H9 (cell line): ENCODE measurements around the gene ATP5PB. TPM values are rescaled to one million over a fixed set of nuclear protein-coding genes. Genes with fewer than 3 reads are reported as not detected.

Experiments used
- DNase-seq: peaks from one replicate; pipeline ENCODE4 v3.0.0-alpha.2; 2017
- H2AFZ ChIP-seq: one replicate; pipeline ENCODE4 v1.6.1; 2013; ENCODE audit warnings: mild to moderate bottlenecking, low read length, control low read depth, moderate library complexity
- H2AK5ac ChIP-seq: 2 replicates; pipeline ENCODE4 v1.6.1; 2013; ENCODE audit warnings: low read length, control low read depth, mixed read lengths; ENCODE audit not compliant: insufficient read length
- H2BK120ac ChIP-seq: one replicate; pipeline ENCODE4 v1.6.1; 2013; ENCODE audit warnings: low read depth, mild to moderate bottlenecking, low read length, control low read depth, inconsistent platforms; ENCODE audit not compliant: poor library complexity, severe bottlenecking
- H2BK12ac ChIP-seq: 2 replicates; pipeline ENCODE4 v1.6.1; 2013; ENCODE audit warnings: low read length, control low read depth, mixed read lengths, low read depth; ENCODE audit not compliant: insufficient read length
- H2BK15ac ChIP-seq: 2 replicates; pipeline ENCODE4 v1.6.1; 2013; ENCODE audit warnings: low read depth, low read length, control low read depth
- H2BK20ac ChIP-seq: one replicate; pipeline ENCODE4 v1.6.1; 2013; ENCODE audit warnings: low read depth, mild to moderate bottlenecking, low read length, control low read depth, inconsistent platforms; ENCODE audit not compliant: poor library complexity, severe bottlenecking
- H2BK5ac ChIP-seq: 2 replicates; pipeline ENCODE4 v1.6.1; 2013; ENCODE audit warnings: low read length, control low read depth, mixed read lengths; ENCODE audit not compliant: insufficient read length
- H3K14ac ChIP-seq: 2 replicates; pipeline ENCODE4 v1.6.1; 2013; ENCODE audit warnings: low read length, control low read depth; ENCODE audit not compliant: insufficient read depth
- H3K18ac ChIP-seq: 2 replicates; pipeline ENCODE4 v1.6.1; 2013; ENCODE audit warnings: low read depth, mild to moderate bottlenecking, mixed read lengths, low read length, control low read depth; ENCODE audit not compliant: insufficient read length
- H3K23ac ChIP-seq: 2 replicates; pipeline ENCODE4 v1.6.1; 2013; ENCODE audit warnings: low read length, control low read depth, mixed read lengths, low read depth; ENCODE audit not compliant: insufficient read length
- H3K23me2 ChIP-seq: 2 replicates; pipeline ENCODE4 v1.6.1; 2013; ENCODE audit warnings: low read depth, mild to moderate bottlenecking, mixed read lengths, low read length, control low read depth; ENCODE audit not compliant: insufficient read length, poor library complexity, severe bottlenecking
- H3K27ac ChIP-seq: 2 replicates; pipeline ENCODE4 v1.5.1; 2013; ENCODE audit warnings: low read length, control low read depth, mixed read lengths, low read depth; ENCODE audit not compliant: insufficient read length
- H3K27me3 ChIP-seq: 2 replicates; pipeline ENCODE4 v1.6.1; 2013; ENCODE audit warnings: low read length, control low read depth, inconsistent platforms; ENCODE audit not compliant: insufficient read depth
- H3K4ac ChIP-seq: 2 replicates; pipeline ENCODE4 v1.6.1; 2013; ENCODE audit warnings: low read depth, mild to moderate bottlenecking, control low read depth, inconsistent platforms, low read length, moderate library complexity
- H3K4me1 ChIP-seq: 2 replicates; pipeline ENCODE4 v1.6.1; 2013; ENCODE audit warnings: low read length, control low read depth, inconsistent platforms; ENCODE audit not compliant: insufficient read depth
- H3K4me2 ChIP-seq: 2 replicates; pipeline ENCODE4 v1.6.1; 2013; ENCODE audit warnings: low read length, control low read depth, mixed read lengths; ENCODE audit not compliant: insufficient read length, insufficient read depth
- H3K56ac ChIP-seq: 2 replicates; pipeline ENCODE4 v1.6.1; 2013; ENCODE audit warnings: low read depth, mild to moderate bottlenecking, mixed read lengths, low read length, control low read depth; ENCODE audit not compliant: insufficient read length
- H3K79me1 ChIP-seq: 2 replicates; pipeline ENCODE4 v1.6.1; 2013; ENCODE audit warnings: low read depth, mild to moderate bottlenecking, moderate library complexity, low read length, control low read depth, inconsistent platforms; ENCODE audit not compliant: insufficient read depth, poor library complexity, severe bottlenecking
- H3K79me2 ChIP-seq: 2 replicates; pipeline ENCODE4 v1.6.1; 2013; ENCODE audit warnings: low read length, control low read depth, inconsistent platforms; ENCODE audit not compliant: insufficient read depth
- H3K9ac ChIP-seq: 2 replicates; pipeline ENCODE4 v1.6.1; 2013; ENCODE audit warnings: low read length, control low read depth, mixed read lengths; ENCODE audit not compliant: insufficient read length; ENCODE audit errors: extremely low read depth
- H3K9me3 ChIP-seq: one replicate; pipeline ENCODE4 v1.6.1; 2013; ENCODE audit warnings: low read depth, low read length, inconsistent platforms; ENCODE audit not compliant: control insufficient read depth
- H3T11ph ChIP-seq: one replicate; pipeline ENCODE4 v1.6.1; 2013; ENCODE audit warnings: mild to moderate bottlenecking, low read length, control low read depth, inconsistent platforms
- H4K20me1 ChIP-seq: one replicate; pipeline ENCODE4 v1.6.1; 2013; ENCODE audit not compliant: control insufficient read depth, insufficient read length, insufficient read depth
- H4K5ac ChIP-seq: 2 replicates; pipeline ENCODE4 v1.6.1; 2013; ENCODE audit warnings: low read depth, mild to moderate bottlenecking, mixed read lengths, low read length, control low read depth; ENCODE audit not compliant: insufficient read length
- H4K8ac ChIP-seq: replicated peaks from 2 replicates; pipeline ENCODE4 v1.6.1; 2013; ENCODE audit warnings: low read length, control low read depth, mixed read lengths, low read depth; ENCODE audit not compliant: insufficient read length
- H4K91ac ChIP-seq: 2 replicates; pipeline ENCODE4 v1.6.1; 2013; ENCODE audit warnings: low read depth, mild to moderate bottlenecking, moderate library complexity, mixed read lengths, low read length, control low read depth; ENCODE audit not compliant: insufficient read length
- H3K27ac Mint-ChIP-seq, 3 experiments: 2 replicates in 2 of 3; 3 replicates in 1 of 3; pipeline ENCODE4 v1.8.0; 2020 to 2021; ENCODE audit warnings: mixed read lengths in 3 of 3, mild to moderate bottlenecking in 1 of 3, moderate library complexity in 1 of 3
- H3K27me3 Mint-ChIP-seq: 2 replicates; pipeline ENCODE4 v1.8.0; 2021; ENCODE audit warnings: low read depth, mild to moderate bottlenecking, moderate library complexity, mixed read lengths
- H3K36me3 Mint-ChIP-seq, 3 experiments: 2 replicates in 2 of 3; 3 replicates in 1 of 3; pipeline ENCODE4 v1.8.0; 2020 to 2021; ENCODE audit warnings: low read depth in 3 of 3, mixed read lengths in 3 of 3; ENCODE audit not compliant: insufficient read depth in 1 of 3
- H3K4me1 Mint-ChIP-seq, 2 experiments: 2 replicates each; pipeline ENCODE4 v1.8.0; 2020; ENCODE audit warnings: mixed read lengths in 2 of 2
- H3K4me3 Mint-ChIP-seq, 2 experiments: 2 replicates in 1 of 2; 3 replicates in 1 of 2; pipeline ENCODE4 v1.8.0; 2020 to 2021; ENCODE audit warnings: mild to moderate bottlenecking in 2 of 2, mixed read lengths in 2 of 2, moderate library complexity in 1 of 2
- H3K9me3 Mint-ChIP-seq, 2 experiments: 2 replicates in 1 of 2; 3 replicates in 1 of 2; pipeline ENCODE4 v1.8.0; 2020; ENCODE audit warnings: mild to moderate bottlenecking in 2 of 2, mixed read lengths in 2 of 2, moderate library complexity in 1 of 2
- CTCF ChIP-seq: fragments of 200-600 bp; sonication (generic); conservative IDR thresholded peaks from 3 replicates; pipeline ENCODE4 v1.8.0; 2021; ENCODE audit warnings: antibody characterized with exemption, mild to moderate bottlenecking
- WGBS: extraction: QIAGEN DNeasy Blood & Tissue Kit; methylation state at CpG from one replicate; pipeline ENCODE4 v1.1.7; 2013; ENCODE audit warnings: missing lambda C conversion rate, low lambda C conversion rate, mixed read lengths; ENCODE audit not compliant: insufficient read length; ENCODE audit errors: extremely low coverage; 5-methylcytosine and 5-hydroxymethylcytosine counted together
- total RNA-seq: library from RNA; stranded (reverse); gene quantifications from 2 replicates; pipeline ENCODE4 v1.2.1, GENCODE V29; 2021

The ATP5PB gene
- total RNA-seq, 1 experiment from 2014 or later = 250 TPM

GRCh38 chr1:111412839-111413238 lies 36.4 kb upstream of the ATP5PB start:
- H4K20me1 ChIP-seq = no peaks in the 10 kb centered on the region
- no peak overlapping the region for H3K27ac Mint-ChIP-seq
- no peak overlapping the region for H4K91ac ChIP-seq
- H3K27ac ChIP-seq = no peak overlapping the region
- peaks cover 3% of the 10 kb centered on the region for H3K27me3 Mint-ChIP-seq
- H4K8ac ChIP-seq = no peak overlapping the region
- H3K23me2 ChIP-seq = no peaks in the 10 kb centered on the region
- WGBS = no CpG with 5 or more reads among the region's 2 CpGs
- no peaks in the 10 kb centered on the region for H3K4me1 ChIP-seq
- H2BK5ac ChIP-seq = no peak overlapping the region
- H3K9me3 Mint-ChIP-seq = no peaks in the 10 kb centered on the region
- no peak overlapping the region for H2BK20ac ChIP-seq
- H3K36me3 Mint-ChIP-seq = no peaks in the 10 kb centered on the region
- peaks cover 0 to under 1% of the 10 kb centered on the region in 2 experiments; a peak in 2 of 4 replicates for H3K4me1 Mint-ChIP-seq
- no peak for DNase-seq
- H3K27me3 ChIP-seq = no peaks in the 10 kb centered on the region
- H2AFZ ChIP-seq = no peak overlapping the region
- H2BK120ac ChIP-seq = no peak overlapping the region
- no peak overlapping the region for H4K5ac ChIP-seq
- no peak overlapping the region for H2BK12ac ChIP-seq
- H2AK5ac ChIP-seq = no peak overlapping the region
- H3K79me1 ChIP-seq = no peaks in the 10 kb centered on the region
- H3K14ac ChIP-seq = no peak overlapping the region
- H3K4me3 Mint-ChIP-seq = no peak overlapping the region
- no peaks in the 10 kb centered on the region for H3K9me3 ChIP-seq
- H3T11ph ChIP-seq = no peak overlapping the region
- H3K9ac ChIP-seq = no peak overlapping the region
- H3K56ac ChIP-seq = no peak overlapping the region
- no peak overlapping the region for H3K4me2 ChIP-seq
- H2BK15ac ChIP-seq = no peak overlapping the region
- no peak overlapping the region for H3K4ac ChIP-seq
- H3K18ac ChIP-seq = no peak overlapping the region
- no peak overlapping the region for H3K23ac ChIP-seq
- no peak for TF ChIP-seq CTCF
- no peaks in the 10 kb centered on the region for H3K79me2 ChIP-seq
